A549 (cell line): Measurements from ENCODE around the gene SNORC. TPM values are rescaled to one million over a fixed set of nuclear protein-coding genes. Genes with fewer than 3 reads are reported as not detected.

Experiments
- ATAC-seq, 2 experiments: fragments of 200-7000 bp in 1 of 2; fragments of >200 bp in 1 of 2; cut with Nextera tagmentation in 1 of 2; cut with Tn5 transposase in 1 of 2; 3 replicates each; pipeline versions ENCODE4 v1.8.0 to v1.9.1; 2018 to 2020; ENCODE audit warnings: mild to moderate bottlenecking in 1 of 2, moderate library complexity in 1 of 2
- CTCF ChIA-PET: fragments of 300-600 bp; sonication (Branson Sonifier 250); formaldehyde crosslinking; extraction: SDS; loops from one replicate; lab custom pipeline; 2021; ENCODE audit warnings: antibody characterized with exemption, inconsistent platforms; lab: Yijun Ruan, JAX
- POLR2A ChIA-PET: fragments of 350-600 bp; formaldehyde crosslinking; extraction: SDS; loops from one replicate; lab custom pipeline; 2021; ENCODE audit warnings: antibody characterized with exemption, inconsistent platforms; lab: Yijun Ruan, JAX
- DNase-seq, 2 experiments: peaks; one replicate each; pipeline versions ENCODE4 v3.0.0 to v3.0.0-alpha.2; 2011 to 2016; ENCODE audit warnings: low read depth in 1 of 2, low spot score in 1 of 2
- FAIRE-seq: peaks from 2 replicates; lab custom pipeline; 2011; peaks lifted over from hg19 to GRCh38; lab: Jason Lieb, UNC
- H3K27ac ChIP-seq, 2 experiments: fragments of >200 bp; sonication (Bioruptor Twin); formaldehyde crosslinking; 3 replicates each; pipeline ENCODE4 v1.5.1; 2016 to 2017
- H3K4me1 ChIP-seq: fragments of >200 bp; sonication (Bioruptor Twin); formaldehyde crosslinking; 3 replicates; pipeline ENCODE4 v1.6.1; 2016
- H3K4me2 ChIP-seq: fragments of >200 bp; sonication (Bioruptor Twin); formaldehyde crosslinking; 3 replicates; pipeline ENCODE4 v1.6.1; 2016
- H3K4me3 ChIP-seq: fragments of >200 bp; sonication (Bioruptor Twin); formaldehyde crosslinking; 3 replicates; pipeline ENCODE4 v1.5.1; 2016
- H3K9me3 ChIP-seq: fragments of >200 bp; sonication (Bioruptor Twin); formaldehyde crosslinking; 3 replicates; pipeline ENCODE4 v1.6.1; 2016
- BHLHE40 ChIP-seq: IDR thresholded peaks from 2 replicates; pipeline ENCODE4 v1.6.1; 2012; ENCODE audit warnings: low read depth, low read length, inconsistent platforms
- CBX2 ChIP-seq: fragments of 200-600 bp; sonication (generic); IDR thresholded peaks from 2 replicates; pipeline ENCODE4 v1.6.1; 2016; ENCODE audit warnings: low read depth, mild to moderate bottlenecking, borderline replicate concordance
- CHD2 ChIP-seq: fragments of 150-350 bp; IDR thresholded peaks from 2 replicates; pipeline ENCODE4 v1.6.1; 2014; ENCODE audit warnings: low read length; ENCODE audit not compliant: partially characterized antibody
- CHD4 ChIP-seq: fragments of 200-600 bp; sonication (generic); IDR thresholded peaks from 2 replicates; pipeline ENCODE4 v1.6.1; 2016; ENCODE audit warnings: antibody characterized with exemption, mild to moderate bottlenecking, borderline replicate concordance
- EHF ChIP-seq: fragments of 250-450 bp; sonication (Bioruptor Pico); IDR thresholded peaks from 2 replicates; pipeline ENCODE4 v1.5.0; 2020; ENCODE audit warnings: mild to moderate bottlenecking
- EP300 ChIP-seq, 2 experiments: fragments of >200 bp; sonication (Bioruptor Twin); formaldehyde crosslinking; IDR thresholded peaks; 2 replicates in 1 of 2; 3 replicates in 1 of 2; pipeline ENCODE4 v1.6.1; 2016 to 2017
- ESRRA ChIP-seq: fragments of 150-350 bp; IDR thresholded peaks from 2 replicates; pipeline ENCODE4 v1.6.1; 2014; ENCODE audit warnings: mild to moderate bottlenecking, low read length, borderline replicate concordance
- HEYL ChIP-seq: fragments of 250-450 bp; sonication (Bioruptor Pico); IDR thresholded peaks from 2 replicates; pipeline ENCODE4 v1.8.0; 2021; ENCODE audit warnings: mild to moderate bottlenecking, moderate library complexity
- HOXA7 ChIP-seq: fragments of 250-450 bp; sonication (Bioruptor Pico); IDR thresholded peaks from 2 replicates; pipeline ENCODE4 v1.5.0; 2020; ENCODE audit warnings: mild to moderate bottlenecking, moderate library complexity
- HOXB13 ChIP-seq: fragments of 250-450 bp; sonication (Bioruptor Pico); IDR thresholded peaks from 2 replicates; pipeline ENCODE4 v1.5.0; 2020; ENCODE audit warnings: low read depth, mild to moderate bottlenecking, moderate library complexity
- HOXB5 ChIP-seq: fragments of 250-450 bp; sonication (Bioruptor Pico); IDR thresholded peaks from 2 replicates; pipeline ENCODE4 v1.5.0; 2020; ENCODE audit warnings: mild to moderate bottlenecking, moderate library complexity
- JUNB ChIP-seq: fragments of >200 bp; sonication (Bioruptor Twin); formaldehyde crosslinking; IDR thresholded peaks from 2 replicates; pipeline ENCODE4 v1.6.1; 2016
- MAFK ChIP-seq: fragments of 450-650 bp; IDR thresholded peaks from 2 replicates; pipeline ENCODE4 v1.6.1; 2014; ENCODE audit not compliant: partially characterized antibody
- NFE2L2 ChIP-seq: fragments of 150-350 bp; conservative IDR thresholded peaks from 2 replicates; pipeline ENCODE4 v1.6.1; 2014; ENCODE audit warnings: low read length
- NPAS2 ChIP-seq: fragments of 250-450 bp; sonication (Bioruptor Pico); IDR thresholded peaks from 2 replicates; pipeline ENCODE4 v1.8.0; 2022; ENCODE audit warnings: mild to moderate bottlenecking, moderate library complexity, borderline replicate concordance
- NR3C1 ChIP-seq: fragments of >200 bp; sonication (Bioruptor Twin); formaldehyde crosslinking; IDR thresholded peaks from 3 replicates; pipeline ENCODE4 v1.6.1; 2017
- PHF8 ChIP-seq: fragments of 200-600 bp; sonication (generic); IDR thresholded peaks from 2 replicates; pipeline ENCODE4 v1.6.1; 2016; ENCODE audit warnings: low read depth, mild to moderate bottlenecking, antibody characterized with exemption, moderate library complexity, borderline replicate concordance
- POLR2A ChIP-seq: IDR thresholded peaks from 2 replicates; pipeline ENCODE4 v1.6.1; 2012; ENCODE audit warnings: mild to moderate bottlenecking, low read length
- POLR2AphosphoS2 ChIP-seq: conservative IDR thresholded peaks from 2 replicates; pipeline ENCODE4 v1.6.1; 2012; ENCODE audit warnings: low read length, improper control_type of control experiment, inconsistent platforms
- RCOR1 ChIP-seq: fragments of 150-350 bp; IDR thresholded peaks from 2 replicates; pipeline ENCODE4 v1.6.1; 2014; ENCODE audit warnings: antibody characterized with exemption, low read length, low read depth
- RFX5 ChIP-seq: fragments of 450-650 bp; IDR thresholded peaks from 2 replicates; pipeline ENCODE4 v1.7.1; 2014; ENCODE audit warnings: antibody characterized with exemption, mild to moderate bottlenecking, moderate library complexity
- TFCP2L1 ChIP-seq: fragments of 250-450 bp; sonication (Bioruptor Pico); IDR thresholded peaks from 2 replicates; pipeline ENCODE4 v1.5.0; 2021; ENCODE audit warnings: mild to moderate bottlenecking
- ZFP36 ChIP-seq: fragments of 450-650 bp; IDR thresholded peaks from 2 replicates; pipeline ENCODE4 v1.6.1; 2014; ENCODE audit warnings: borderline replicate concordance; ENCODE audit not compliant: partially characterized antibody
- ZSCAN20 ChIP-seq: fragments of 250-450 bp; sonication (Bioruptor Pico); IDR thresholded peaks from 2 replicates; pipeline ENCODE4 v1.8.0; 2022; ENCODE audit warnings: mild to moderate bottlenecking, moderate library complexity
- WGBS: methylation state at CpG from one replicate; pipeline ENCODE4 v1.1.6; 2017; ENCODE audit errors: missing lambda C conversion rate; 5-methylcytosine and 5-hydroxymethylcytosine counted together
- polyA plus RNA-seq, 4 experiments: library from polyadenylated mRNA; depleted of rRNA in 3 of 4; stranded (reverse); fragments of >200 nt; fragmentation: RNase III in 1 of 4; extraction: RNeasy Plus Mini Kit Qiagen cat#74134 plus additional on column Dnase treatment in 1 of 4; gene quantifications; 2 replicates in 3 of 4; 3 replicates in 1 of 4; pipeline ENCODE4 v1.2.3, GENCODE V29; 2011 to 2017
- TF ChIP-seq, protein P1 (sequence below): fragments of >200 bp; sonication (Bioruptor Twin); formaldehyde crosslinking; IDR thresholded peaks from 2 replicates; pipeline ENCODE4 v1.6.1; 2016
- TF ChIP-seq, protein P2 (sequence below): fragments of 450-650 bp; IDR thresholded peaks from 2 replicates; pipeline ENCODE4 v1.6.1; 2014; ENCODE audit warnings: antibody characterized with exemption
- TF ChIP-seq, protein P3 (sequence below): fragments of 150-350 bp; IDR thresholded peaks from 2 replicates; pipeline ENCODE4 v1.6.1; 2014; ENCODE audit warnings: low read depth, mild to moderate bottlenecking, low read length

Gene SNORC
- polyA plus RNA-seq, 2 of the 4 experiments (the other 2 are of a cell fraction), result 8.4 to 9.1 TPM

DNA sequence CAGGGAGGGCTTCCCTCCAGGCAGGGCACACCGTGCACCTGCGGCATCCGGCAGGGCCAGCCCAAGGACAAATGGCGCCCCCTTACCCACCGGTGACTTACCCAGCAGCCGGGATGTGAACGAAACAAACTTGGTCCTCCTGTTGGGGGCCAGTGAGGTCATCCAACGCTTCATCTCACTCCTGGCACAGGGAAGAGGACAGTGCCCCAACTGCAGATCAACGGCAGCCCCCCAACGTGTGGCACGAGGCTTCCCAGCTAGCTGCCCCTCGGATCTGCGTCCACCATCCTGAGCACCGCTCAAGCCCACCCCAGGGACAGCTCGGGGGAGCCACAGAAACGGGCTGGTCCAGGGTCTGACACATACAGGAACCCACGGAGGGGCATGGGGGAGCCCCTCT is 12.0 kb downstream of the SNORC start (continued):
- TF ChIP-seq JUNB, result no peak
- TF ChIP-seq, all 56 proteins: peak for 0

DNA sequence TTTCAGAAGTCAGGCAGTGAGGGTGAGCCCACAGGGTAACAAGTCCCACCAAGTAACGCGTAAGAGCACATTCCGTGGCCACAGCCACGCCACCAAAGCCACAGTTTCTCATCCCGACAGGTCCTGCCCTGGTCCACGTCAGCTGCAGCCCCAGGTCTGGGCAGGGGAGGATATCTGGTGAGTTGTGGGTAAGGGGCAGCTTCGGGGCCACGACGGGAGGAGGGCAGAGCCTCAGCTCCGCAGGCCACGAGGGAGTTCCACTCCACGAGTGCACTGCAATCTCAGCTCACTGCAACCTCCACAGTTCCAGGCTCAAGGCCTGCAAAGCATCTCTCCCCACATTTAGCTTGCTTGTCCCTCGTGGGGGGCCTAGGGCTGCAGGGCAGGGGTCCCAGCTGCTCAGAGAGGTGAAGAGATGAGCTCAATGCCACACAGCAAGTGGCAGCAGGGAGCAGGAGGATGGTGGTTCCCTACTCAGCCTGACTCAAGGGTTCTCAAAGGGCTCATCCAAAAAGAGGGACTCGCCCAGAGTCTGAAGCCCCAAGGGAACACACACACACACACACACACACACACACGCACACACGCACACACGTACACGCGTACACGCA is 12.5 kb downstream of the SNORC start:
- TF ChIP-seq CBX2 (no peak), NR3C1 (no peak), PHF8 (no peak), POLR2AphosphoS2 (no peak), ZFP36 (no peak), EHF (CRISPR knock-in tag) (no peak), CHD2 (no peak), RFX5 (no peak), ZSCAN20 (CRISPR knock-in tag) (no peak), HEYL (CRISPR knock-in tag) (no peak), HOXA7 (CRISPR knock-in tag) (no peak), ESRRA (no peak), TFCP2L1 (no peak)
- TF ChIP-seq, protein P1, sequence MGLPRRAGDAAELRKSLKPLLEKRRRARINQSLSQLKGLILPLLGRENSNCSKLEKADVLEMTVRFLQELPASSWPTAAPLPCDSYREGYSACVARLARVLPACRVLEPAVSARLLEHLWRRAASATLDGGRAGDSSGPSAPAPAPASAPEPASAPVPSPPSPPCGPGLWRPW, result no peak
- TF ChIP-seq, protein P2, sequence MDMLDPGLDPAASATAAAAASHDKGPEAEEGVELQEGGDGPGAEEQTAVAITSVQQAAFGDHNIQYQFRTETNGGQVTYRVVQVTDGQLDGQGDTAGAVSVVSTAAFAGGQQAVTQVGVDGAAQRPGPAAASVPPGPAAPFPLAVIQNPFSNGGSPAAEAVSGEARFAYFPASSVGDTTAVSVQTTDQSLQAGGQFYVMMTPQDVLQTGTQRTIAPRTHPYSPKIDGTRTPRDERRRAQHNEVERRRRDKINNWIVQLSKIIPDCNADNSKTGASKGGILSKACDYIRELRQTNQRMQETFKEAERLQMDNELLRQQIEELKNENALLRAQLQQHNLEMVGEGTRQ, result no peak
- TF ChIP-seq, all 56 proteins: peak for 0
- CTCF ChIA-PET, result interaction anchor here (1.1 to 2.1 kb wide), 3 partner anchors 29 to 172 kb away, joined by 3 to 10 read pairs (median 6); no protein-coding TSS in a partner anchor
- ATAC-seq (no peak), FAIRE-seq (no peak), DNase-seq (no peak)
- H3K27ac ChIP-seq, result 0 out of 6 replicates have a peak overlapping the region, but pooled peaks of 1 of the 2 experiments have one; percentile 13
- 89% methylated on average over 11 of the region's 20 CpGs for WGBS
- POLR2A ChIA-PET, result interaction anchor here (0.6 kb wide), 1 partner anchor 371 kb away, joined by 3 read pairs; no protein-coding TSS in a partner anchor
- H3K9me3 ChIP-seq, result no peaks in the 10 kb centered on the region
- no peak overlapping the region for H3K4me2 ChIP-seq
- H3K4me3 ChIP-seq, result no peak overlapping the region
- peaks cover 33% of the 10 kb centered on the region for H3K4me1 ChIP-seq

DNA sequence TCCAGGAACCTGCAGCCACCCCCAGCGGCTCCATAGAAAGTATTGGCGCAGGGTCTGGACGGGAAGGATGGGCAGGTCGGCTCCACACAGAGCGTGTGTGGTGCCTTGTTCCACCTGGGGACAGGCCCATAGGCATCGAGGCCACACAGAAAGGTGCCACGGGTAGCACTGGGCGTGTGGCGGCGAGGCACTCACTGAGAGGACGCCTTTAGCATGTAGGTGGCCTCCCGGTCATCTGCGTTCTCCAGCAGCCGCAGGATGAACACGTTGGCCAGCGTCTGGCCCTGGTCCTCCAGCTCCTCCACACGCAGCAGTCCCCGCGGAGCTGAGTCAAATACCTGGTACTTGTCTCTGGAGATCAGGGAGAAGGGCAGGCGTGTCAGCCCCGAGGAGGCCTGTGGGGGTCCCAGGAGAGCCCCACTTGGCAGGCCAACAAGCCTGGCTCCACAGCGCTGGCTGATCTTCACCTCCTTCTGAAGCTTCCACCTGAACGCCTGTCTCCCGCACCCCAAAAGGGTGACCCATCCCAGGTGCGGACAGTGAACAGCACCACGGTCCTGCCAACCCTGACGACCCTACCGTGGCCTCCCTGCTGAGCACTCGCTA is 13.2 kb downstream of the SNORC start:
- FAIRE-seq (no peak), DNase-seq (no peak), ATAC-seq (no peak)
- no peak overlapping the region for H3K27ac ChIP-seq
- peaks cover 27% of the 10 kb centered on the region for H3K4me1 ChIP-seq
- H3K9me3 ChIP-seq, result no peaks in the 10 kb centered on the region
- TF ChIP-seq NFE2L2 (no peak), HOXB5 (CRISPR knock-in tag) (no peak), RFX5 (no peak), CHD2 (no peak), HOXB13 (no peak), RCOR1 (no peak), EP300 (IDR thresholded peaks at IDR 0.05) (no peak), CBX2 (no peak), BHLHE40 (no peak), HEYL (CRISPR knock-in tag) (no peak), POLR2A (no peak), CHD4 (no peak), NPAS2 (CRISPR knock-in tag) (no peak), MAFK (no peak)
- TF ChIP-seq, protein P3, sequence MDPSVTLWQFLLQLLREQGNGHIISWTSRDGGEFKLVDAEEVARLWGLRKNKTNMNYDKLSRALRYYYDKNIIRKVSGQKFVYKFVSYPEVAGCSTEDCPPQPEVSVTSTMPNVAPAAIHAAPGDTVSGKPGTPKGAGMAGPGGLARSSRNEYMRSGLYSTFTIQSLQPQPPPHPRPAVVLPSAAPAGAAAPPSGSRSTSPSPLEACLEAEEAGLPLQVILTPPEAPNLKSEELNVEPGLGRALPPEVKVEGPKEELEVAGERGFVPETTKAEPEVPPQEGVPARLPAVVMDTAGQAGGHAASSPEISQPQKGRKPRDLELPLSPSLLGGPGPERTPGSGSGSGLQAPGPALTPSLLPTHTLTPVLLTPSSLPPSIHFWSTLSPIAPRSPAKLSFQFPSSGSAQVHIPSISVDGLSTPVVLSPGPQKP, result no peak
- WGBS, result 97% methylated on average over 13 of the region's 29 CpGs
- H3K4me3 ChIP-seq, result no peak overlapping the region
- CTCF ChIA-PET, result interaction anchor here (0.8 to 2.1 kb wide), 4 partner anchors 30 to 170 kb away, joined by 3 to 10 read pairs (median 4); no protein-coding TSS in a partner anchor
- POLR2A ChIA-PET, result no interaction called here
- no peak overlapping the region for H3K4me2 ChIP-seq
